HCT116 (cell line): ENCODE results near the gene XIAP.

ENCODE experiments used
- CEBPB ChIP-seq: IDR thresholded peaks from 2 replicates; pipeline ENCODE4 v1.6.1; 2012; ENCODE audit warnings: low read depth
- EZH2phosphoT487 ChIP-seq: fragments of 200-600 bp; IDR thresholded peaks from 2 replicates; pipeline ENCODE4 v1.6.1; 2018; ENCODE audit warnings: antibody characterized with exemption, borderline replicate concordance
- FOSL1 ChIP-seq: IDR thresholded peaks from 2 replicates; pipeline ENCODE4 v1.6.1; 2012; ENCODE audit warnings: low read depth
- JUND ChIP-seq: IDR thresholded peaks from 2 replicates; pipeline ENCODE4 v1.6.1; 2012
- POLR2A ChIP-seq: IDR thresholded peaks from 2 replicates; pipeline ENCODE4 v1.7.0; 2011; ENCODE audit warnings: borderline replicate concordance; ENCODE audit not compliant: insufficient read depth, insufficient read length; ENCODE audit errors: extremely low read depth
- POLR2AphosphoS5 ChIP-seq: IDR thresholded peaks from 2 replicates; pipeline ENCODE4 v1.6.1; 2011; ENCODE audit warnings: mild to moderate bottlenecking, low read depth, low read length, moderate library complexity
- RAD21 ChIP-seq: IDR thresholded peaks from 2 replicates; pipeline ENCODE4 v1.6.1; 2012; ENCODE audit warnings: low read depth, mild to moderate bottlenecking
- SIN3A ChIP-seq: IDR thresholded peaks from 2 replicates; pipeline ENCODE4 v1.6.1; 2012; ENCODE audit warnings: low read depth
- SP1 ChIP-seq: IDR thresholded peaks from 2 replicates; pipeline ENCODE4 v1.6.1; 2012; ENCODE audit warnings: low read depth
- TCF7L2 ChIP-seq: IDR thresholded peaks from 2 replicates; pipeline ENCODE4 v1.7.0; 2011; ENCODE audit warnings: borderline replicate concordance, inconsistent platforms; ENCODE audit not compliant: insufficient read depth, insufficient read length; ENCODE audit errors: extremely low read depth
- ZNF274 ChIP-seq: fragments of 200-500 bp; sonication (Bioruptor generic); IDR thresholded peaks from 2 replicates; pipeline ENCODE4 v1.6.1; 2014; ENCODE audit warnings: mild to moderate bottlenecking, low read depth, low read length, inconsistent platforms
- TF ChIP-seq, protein P1 (sequence below), 3 experiments: fragments of 200-600 bp in 1 of 3; sonication (generic) in 1 of 3; IDR thresholded peaks in 2 of 3; conservative IDR thresholded peaks in 1 of 3; 2 replicates each; pipeline ENCODE4 v1.5.1; 2012 to 2017; ENCODE audit warnings: low read depth in 2 of 3, low read length in 2 of 3, antibody characterized with exemption in 1 of 3, borderline replicate concordance in 1 of 3, control low read depth in 1 of 3, mild to moderate bottlenecking in 1 of 3, mixed read lengths in 1 of 3, mixed run types in 1 of 3, moderate library complexity in 1 of 3; ENCODE audit not compliant: insufficient read depth in 1 of 3
- TF ChIP-seq, protein P2 (sequence below): IDR thresholded peaks from 2 replicates; pipeline ENCODE4 v1.6.1; 2012; ENCODE audit warnings: low read depth

DNA sequence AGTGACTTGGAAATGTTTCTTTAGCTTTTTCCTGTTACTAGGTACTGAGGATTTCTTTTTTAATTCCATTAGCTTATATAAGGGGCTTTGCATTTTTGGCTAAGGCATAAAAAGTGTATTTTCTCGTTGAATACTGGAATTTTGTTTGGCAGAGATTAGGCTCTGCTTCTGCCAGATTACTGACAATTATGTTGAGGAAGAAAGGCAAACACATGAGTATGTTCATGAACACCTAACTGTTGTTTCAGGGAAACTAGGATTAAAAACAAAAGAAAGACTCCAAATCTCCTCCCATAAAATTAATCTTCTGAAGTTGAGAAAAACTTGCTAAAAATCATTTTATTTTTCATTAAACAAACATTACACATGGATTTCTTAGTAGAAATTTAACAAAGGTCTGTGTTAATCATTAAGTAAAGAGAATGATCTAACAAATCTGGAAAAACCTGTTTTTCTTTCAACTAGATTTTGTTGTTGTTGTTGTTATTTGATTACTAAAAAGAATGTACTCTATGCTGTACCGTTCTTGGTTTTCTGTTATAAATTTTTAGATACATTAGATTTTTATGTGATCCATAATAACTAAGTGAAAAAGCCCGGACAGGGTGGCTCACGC, 58.4 kb downstream of the XIAP start:
- TF ChIP-seq EZH2phosphoT487 = no peak
- TF ChIP-seq, protein P1, sequence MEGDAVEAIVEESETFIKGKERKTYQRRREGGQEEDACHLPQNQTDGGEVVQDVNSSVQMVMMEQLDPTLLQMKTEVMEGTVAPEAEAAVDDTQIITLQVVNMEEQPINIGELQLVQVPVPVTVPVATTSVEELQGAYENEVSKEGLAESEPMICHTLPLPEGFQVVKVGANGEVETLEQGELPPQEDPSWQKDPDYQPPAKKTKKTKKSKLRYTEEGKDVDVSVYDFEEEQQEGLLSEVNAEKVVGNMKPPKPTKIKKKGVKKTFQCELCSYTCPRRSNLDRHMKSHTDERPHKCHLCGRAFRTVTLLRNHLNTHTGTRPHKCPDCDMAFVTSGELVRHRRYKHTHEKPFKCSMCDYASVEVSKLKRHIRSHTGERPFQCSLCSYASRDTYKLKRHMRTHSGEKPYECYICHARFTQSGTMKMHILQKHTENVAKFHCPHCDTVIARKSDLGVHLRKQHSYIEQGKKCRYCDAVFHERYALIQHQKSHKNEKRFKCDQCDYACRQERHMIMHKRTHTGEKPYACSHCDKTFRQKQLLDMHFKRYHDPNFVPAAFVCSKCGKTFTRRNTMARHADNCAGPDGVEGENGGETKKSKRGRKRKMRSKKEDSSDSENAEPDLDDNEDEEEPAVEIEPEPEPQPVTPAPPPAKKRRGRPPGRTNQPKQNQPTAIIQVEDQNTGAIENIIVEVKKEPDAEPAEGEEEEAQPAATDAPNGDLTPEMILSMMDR (IDR thresholded peaks at IDR 0.05 in 2 of 3, conservative IDR thresholded peaks at IDR 0.05 in 1 of 3; ENCODE audit: borderline replicate concordance in 1 of 3, insufficient read depth in 1 of 3, low read depth in 2 of 3, low read length in 2 of 3) = no peak
- TF ChIP-seq POLR2A = no peak
- TF ChIP-seq CEBPB = no peak
- no peak for TF ChIP-seq POLR2AphosphoS5
- TF ChIP-seq, protein P2, sequence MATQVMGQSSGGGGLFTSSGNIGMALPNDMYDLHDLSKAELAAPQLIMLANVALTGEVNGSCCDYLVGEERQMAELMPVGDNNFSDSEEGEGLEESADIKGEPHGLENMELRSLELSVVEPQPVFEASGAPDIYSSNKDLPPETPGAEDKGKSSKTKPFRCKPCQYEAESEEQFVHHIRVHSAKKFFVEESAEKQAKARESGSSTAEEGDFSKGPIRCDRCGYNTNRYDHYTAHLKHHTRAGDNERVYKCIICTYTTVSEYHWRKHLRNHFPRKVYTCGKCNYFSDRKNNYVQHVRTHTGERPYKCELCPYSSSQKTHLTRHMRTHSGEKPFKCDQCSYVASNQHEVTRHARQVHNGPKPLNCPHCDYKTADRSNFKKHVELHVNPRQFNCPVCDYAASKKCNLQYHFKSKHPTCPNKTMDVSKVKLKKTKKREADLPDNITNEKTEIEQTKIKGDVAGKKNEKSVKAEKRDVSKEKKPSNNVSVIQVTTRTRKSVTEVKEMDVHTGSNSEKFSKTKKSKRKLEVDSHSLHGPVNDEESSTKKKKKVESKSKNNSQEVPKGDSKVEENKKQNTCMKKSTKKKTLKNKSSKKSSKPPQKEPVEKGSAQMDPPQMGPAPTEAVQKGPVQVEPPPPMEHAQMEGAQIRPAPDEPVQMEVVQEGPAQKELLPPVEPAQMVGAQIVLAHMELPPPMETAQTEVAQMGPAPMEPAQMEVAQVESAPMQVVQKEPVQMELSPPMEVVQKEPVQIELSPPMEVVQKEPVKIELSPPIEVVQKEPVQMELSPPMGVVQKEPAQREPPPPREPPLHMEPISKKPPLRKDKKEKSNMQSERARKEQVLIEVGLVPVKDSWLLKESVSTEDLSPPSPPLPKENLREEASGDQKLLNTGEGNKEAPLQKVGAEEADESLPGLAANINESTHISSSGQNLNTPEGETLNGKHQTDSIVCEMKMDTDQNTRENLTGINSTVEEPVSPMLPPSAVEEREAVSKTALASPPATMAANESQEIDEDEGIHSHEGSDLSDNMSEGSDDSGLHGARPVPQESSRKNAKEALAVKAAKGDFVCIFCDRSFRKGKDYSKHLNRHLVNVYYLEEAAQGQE = no peak
- no peak for TF ChIP-seq SIN3A
- TF ChIP-seq JUND = no peak
- TF ChIP-seq ZNF274 = no peak
- TF ChIP-seq TCF7L2 = no peak
- TF ChIP-seq FOSL1 = no peak
- no peak for TF ChIP-seq SP1
- TF ChIP-seq RAD21 = no peak
